ENCODE data around the gene RPS6KA5. TPM values are rescaled to one million over a fixed set of nuclear protein-coding genes. Genes with fewer than 3 reads are reported as not detected.
A peak's percentile ranks its signal among the peaks of the same experiment; 100 is the strongest.

Gene RPS6KA5
- total RNA-seq, 1 donor from 2014 or later = 8.0 TPM

- DNase-seq (no peak), ATAC-seq (no peak)
- intact Hi-C loops (cut with DNase I) = no loop called here
- peaks cover 11% of the 10 kb centered on the region for H3K4me1 ChIP-seq
- H3K27ac ChIP-seq = no peak overlapping the region
- no peaks in the 10 kb centered on the region for H3K36me3 ChIP-seq
- H3K9me3 ChIP-seq = no peaks in the 10 kb centered on the region
- H3K4me3 ChIP-seq = no peak overlapping the region
- no peaks in the 10 kb centered on the region for H3K27me3 ChIP-seq
- TF ChIP-seq, protein P1, sequence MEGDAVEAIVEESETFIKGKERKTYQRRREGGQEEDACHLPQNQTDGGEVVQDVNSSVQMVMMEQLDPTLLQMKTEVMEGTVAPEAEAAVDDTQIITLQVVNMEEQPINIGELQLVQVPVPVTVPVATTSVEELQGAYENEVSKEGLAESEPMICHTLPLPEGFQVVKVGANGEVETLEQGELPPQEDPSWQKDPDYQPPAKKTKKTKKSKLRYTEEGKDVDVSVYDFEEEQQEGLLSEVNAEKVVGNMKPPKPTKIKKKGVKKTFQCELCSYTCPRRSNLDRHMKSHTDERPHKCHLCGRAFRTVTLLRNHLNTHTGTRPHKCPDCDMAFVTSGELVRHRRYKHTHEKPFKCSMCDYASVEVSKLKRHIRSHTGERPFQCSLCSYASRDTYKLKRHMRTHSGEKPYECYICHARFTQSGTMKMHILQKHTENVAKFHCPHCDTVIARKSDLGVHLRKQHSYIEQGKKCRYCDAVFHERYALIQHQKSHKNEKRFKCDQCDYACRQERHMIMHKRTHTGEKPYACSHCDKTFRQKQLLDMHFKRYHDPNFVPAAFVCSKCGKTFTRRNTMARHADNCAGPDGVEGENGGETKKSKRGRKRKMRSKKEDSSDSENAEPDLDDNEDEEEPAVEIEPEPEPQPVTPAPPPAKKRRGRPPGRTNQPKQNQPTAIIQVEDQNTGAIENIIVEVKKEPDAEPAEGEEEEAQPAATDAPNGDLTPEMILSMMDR (IDR thresholded peaks at IDR 0.05) = no peak
These were observed 50.3 kb downstream of the RPS6KA5 start for GRCh38 chr14:91010153-91010533.

- no peaks in the 10 kb centered on the region for H3K27me3 ChIP-seq
- H3K27ac ChIP-seq = peak overlapping the region; percentile 43
- peaks cover 11% of the 10 kb centered on the region for H3K4me1 ChIP-seq
- H3K9me3 ChIP-seq = no peaks in the 10 kb centered on the region
- no peak overlapping the region for H3K4me3 ChIP-seq
- TF ChIP-seq, protein P1 (IDR thresholded peaks at IDR 0.05) = no peak
- DNase-seq (no peak), ATAC-seq (peak; percentile 88)
- no peaks in the 10 kb centered on the region for H3K36me3 ChIP-seq
- intact Hi-C loops (cut with DNase I) = no loop called here
These were observed 50.8 kb downstream of the RPS6KA5 start for GRCh38 chr14:91009501-91010152.

DNA sequence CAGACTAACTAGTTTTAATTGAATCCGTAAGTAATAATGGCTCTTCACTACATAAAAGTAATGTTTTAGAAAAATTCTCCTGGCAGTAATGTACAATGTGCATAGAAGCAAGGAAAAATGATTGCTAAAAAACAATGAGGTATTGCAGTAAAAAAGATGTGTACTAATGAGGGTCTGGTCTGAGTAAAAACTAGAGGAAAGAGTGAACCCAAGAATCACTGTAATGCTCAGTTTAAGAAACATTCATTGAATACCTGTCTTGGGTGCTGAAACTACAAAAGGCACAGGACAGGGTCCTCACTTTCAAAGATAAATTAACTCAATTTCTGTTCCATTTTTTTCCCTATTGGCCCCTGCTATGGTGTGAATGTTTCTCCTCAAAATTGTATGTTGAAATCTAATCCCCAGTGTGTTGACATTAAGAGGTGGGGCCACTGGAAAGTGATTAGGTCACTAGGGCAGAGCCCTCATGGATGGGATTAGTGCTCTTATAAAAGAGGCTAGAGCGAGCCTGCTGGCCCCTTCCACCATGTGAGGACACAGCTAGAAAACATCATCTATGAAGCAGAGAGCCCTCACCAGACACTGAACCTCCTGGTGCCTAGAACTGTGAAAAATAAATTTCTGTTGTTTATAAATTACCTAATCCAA is 51.6 kb downstream of the RPS6KA5 start:
- TF ChIP-seq, protein P1 (IDR thresholded peaks at IDR 0.05) = no peak
- intact Hi-C loops (cut with DNase I) = no loop called here
- Histone ChIP-seq H3K27ac (peak overlapping the region; percentile 43), H3K4me3 (no peak overlapping the region), H3K4me1 (peaks cover 11% of the 10 kb centered on the region), H3K36me3 (no peaks in the 10 kb centered on the region), H3K9me3 (no peaks in the 10 kb centered on the region), H3K27me3 (no peaks in the 10 kb centered on the region)
- ATAC-seq (peak; percentile 82), DNase-seq (no peak)

GRCh38 chr14:91005716-91006115 is 54.7 kb downstream of the RPS6KA5 start:
- TF ChIP-seq, protein P1 (IDR thresholded peaks at IDR 0.05) = no peak
- ATAC-seq = no peak
- H3K4me1 ChIP-seq = peaks cover 7% of the 10 kb centered on the region

GRCh38 chr14:91004987-91005386 is 55.5 kb downstream of the RPS6KA5 start:
- no peak for ATAC-seq
- Histone ChIP-seq H3K27ac (no peak overlapping the region), H3K4me1 (peaks cover 7% of the 10 kb centered on the region), H3K36me3 (no peaks in the 10 kb centered on the region), H3K4me3 (no peak overlapping the region), H3K9me3 (no peaks in the 10 kb centered on the region), H3K27me3 (no peaks in the 10 kb centered on the region)
- DNase-seq = no peak
- TF ChIP-seq, protein P1 (IDR thresholded peaks at IDR 0.05) = no peak
- intact Hi-C loops (cut with DNase I) = no loop called here

More at GRCh38 chr14:91005716-91006115, 54.7 kb downstream of the RPS6KA5 start:
- DNase-seq = no peak
- intact Hi-C loops (cut with DNase I) = no loop called here
- Histone ChIP-seq H3K27ac (no peak overlapping the region), H3K36me3 (no peaks in the 10 kb centered on the region), H3K4me3 (no peak overlapping the region), H3K9me3 (no peaks in the 10 kb centered on the region), H3K27me3 (no peaks in the 10 kb centered on the region)
